Osteoblast (primary cell): Measurements from ENCODE around the gene AKR1E2. TPM values are rescaled to one million over a fixed set of nuclear protein-coding genes. Genes with fewer than 3 reads are reported as not detected.

Source experiments
- DNase-seq: peaks from one replicate; pipeline ENCODE4 v3.0.0; 2011; ENCODE audit warnings: low spot score, mixed read lengths; ENCODE audit not compliant: insufficient read length; ENCODE audit errors: missing footprints
- H2AFZ ChIP-seq: 2 replicates; pipeline ENCODE4 v1.6.0; 2011; ENCODE audit warnings: mild to moderate bottlenecking, low read length
- H3K27ac ChIP-seq: 2 replicates; pipeline ENCODE4 v1.5.1; 2011; ENCODE audit warnings: mild to moderate bottlenecking, low read depth, low read length, moderate library complexity
- H3K27me3 ChIP-seq: 2 replicates; pipeline ENCODE4 v1.6.0; 2012; ENCODE audit warnings: mild to moderate bottlenecking, control low read depth, inconsistent platforms, low read length, moderate library complexity; ENCODE audit not compliant: insufficient read depth
- H3K36me3 ChIP-seq: 2 replicates; pipeline ENCODE4 v1.5.1; 2011; ENCODE audit warnings: mild to moderate bottlenecking, low read length, control low read depth, moderate library complexity; ENCODE audit not compliant: insufficient read depth
- H3K4me1 ChIP-seq: 2 replicates; pipeline ENCODE4 v1.5.1; 2011; ENCODE audit warnings: mild to moderate bottlenecking, low read length, control low read depth, moderate library complexity; ENCODE audit not compliant: insufficient read depth
- H3K4me2 ChIP-seq: 2 replicates; pipeline ENCODE4 v1.6.0; 2011; ENCODE audit warnings: mild to moderate bottlenecking, low read length; ENCODE audit not compliant: insufficient read depth
- H3K4me3 ChIP-seq: fragments of 200-600 bp; sonication (generic); 3 replicates; pipeline ENCODE4 v1.5.1; 2012; ENCODE audit warnings: mild to moderate bottlenecking, low read length, inconsistent platforms; ENCODE audit not compliant: insufficient read depth
- H3K79me2 ChIP-seq: 2 replicates; pipeline ENCODE4 v1.6.0; 2012; ENCODE audit warnings: mild to moderate bottlenecking, low read length, control low read depth, inconsistent platforms; ENCODE audit not compliant: insufficient read depth
- H3K9me3 ChIP-seq: 2 replicates; pipeline ENCODE4 v1.5.1; 2011; ENCODE audit warnings: low read depth, low read length, control low read depth
- H4K20me1 ChIP-seq: 2 replicates; pipeline ENCODE4 v1.6.0; 2012; ENCODE audit warnings: mild to moderate bottlenecking, low read length, control low read depth; ENCODE audit not compliant: insufficient read depth
- CTCF ChIP-seq: IDR thresholded peaks from 2 replicates; pipeline ENCODE4 v1.5.1; 2011; ENCODE audit warnings: mild to moderate bottlenecking, low read depth, low read length, moderate library complexity; ENCODE audit errors: extremely low read depth
- total RNA-seq: library from RNA; depleted of rRNA; stranded (reverse); fragments of >200 nt; gene quantifications from 2 replicates; pipeline ENCODE4 v1.2.3, GENCODE V29; 2012

Gene AKR1E2
- total RNA-seq, 1 donor, result 17.7 TPM

GRCh38 chr10:4790045-4790444 is 36.0 kb upstream of the AKR1E2 start:
- H3K4me2 ChIP-seq, result no peak overlapping the region
- H3K27ac ChIP-seq, result no peak overlapping the region
- no peaks in the 10 kb centered on the region for H3K27me3 ChIP-seq
- no peaks in the 10 kb centered on the region for H3K79me2 ChIP-seq
- TF ChIP-seq CTCF, result no peak
- DNase-seq, result no peak
- H2AFZ ChIP-seq, result no peak overlapping the region
- H4K20me1 ChIP-seq, result no peaks in the 10 kb centered on the region
- H3K4me3 ChIP-seq, result no peak overlapping the region
- no peaks in the 10 kb centered on the region for H3K4me1 ChIP-seq
- no peaks in the 10 kb centered on the region for H3K36me3 ChIP-seq
- no peaks in the 10 kb centered on the region for H3K9me3 ChIP-seq

GRCh38 chr10:4790922-4791321 is 35.1 kb upstream of the AKR1E2 start:
- Histone ChIP-seq H2AFZ (no peak overlapping the region), H3K36me3 (no peaks in the 10 kb centered on the region), H3K4me2 (no peak overlapping the region), H3K27ac (no peak overlapping the region), H4K20me1 (no peaks in the 10 kb centered on the region), H3K4me3 (no peak overlapping the region), H3K79me2 (no peaks in the 10 kb centered on the region), H3K9me3 (no peaks in the 10 kb centered on the region), H3K4me1 (no peaks in the 10 kb centered on the region), H3K27me3 (no peaks in the 10 kb centered on the region)
- TF ChIP-seq CTCF, result no peak
- DNase-seq, result no peak

- DNase-seq, result no peak
- Histone ChIP-seq H3K4me1 (no peaks in the 10 kb centered on the region), H3K36me3 (no peaks in the 10 kb centered on the region), H3K9me3 (no peaks in the 10 kb centered on the region), H3K79me2 (no peaks in the 10 kb centered on the region), H3K4me3 (no peak overlapping the region), H3K4me2 (no peak overlapping the region), H3K27me3 (no peaks in the 10 kb centered on the region), H2AFZ (peak overlapping the region; percentile 73), H4K20me1 (no peaks in the 10 kb centered on the region), H3K27ac (no peak overlapping the region)
- TF ChIP-seq CTCF, result no peak
Measured at GRCh38 chr10:4792381-4792780, 33.6 kb upstream of the AKR1E2 start.

GRCh38 chr10:4801405-4801804 is 24.6 kb upstream of the AKR1E2 start:
- DNase-seq, result no peak
- Histone ChIP-seq H3K4me2 (no peak overlapping the region), H3K36me3 (no peaks in the 10 kb centered on the region), H3K4me1 (peaks cover 19% of the 10 kb centered on the region), H4K20me1 (no peaks in the 10 kb centered on the region), H3K27ac (no peak overlapping the region), H3K79me2 (no peaks in the 10 kb centered on the region), H2AFZ (no peak overlapping the region), H3K4me3 (no peak overlapping the region), H3K27me3 (no peaks in the 10 kb centered on the region), H3K9me3 (no peaks in the 10 kb centered on the region)
- no peak for TF ChIP-seq CTCF
